ENCODE results near the gene HDLBP. TPM values are rescaled to one million over a fixed set of nuclear protein-coding genes. Genes with fewer than 3 reads are reported as not detected.

The HDLBP gene
- total RNA-seq, 4 donors from 2014 or later = 303 to 490 (median 435) TPM

- TF ChIP-seq, protein P1, sequence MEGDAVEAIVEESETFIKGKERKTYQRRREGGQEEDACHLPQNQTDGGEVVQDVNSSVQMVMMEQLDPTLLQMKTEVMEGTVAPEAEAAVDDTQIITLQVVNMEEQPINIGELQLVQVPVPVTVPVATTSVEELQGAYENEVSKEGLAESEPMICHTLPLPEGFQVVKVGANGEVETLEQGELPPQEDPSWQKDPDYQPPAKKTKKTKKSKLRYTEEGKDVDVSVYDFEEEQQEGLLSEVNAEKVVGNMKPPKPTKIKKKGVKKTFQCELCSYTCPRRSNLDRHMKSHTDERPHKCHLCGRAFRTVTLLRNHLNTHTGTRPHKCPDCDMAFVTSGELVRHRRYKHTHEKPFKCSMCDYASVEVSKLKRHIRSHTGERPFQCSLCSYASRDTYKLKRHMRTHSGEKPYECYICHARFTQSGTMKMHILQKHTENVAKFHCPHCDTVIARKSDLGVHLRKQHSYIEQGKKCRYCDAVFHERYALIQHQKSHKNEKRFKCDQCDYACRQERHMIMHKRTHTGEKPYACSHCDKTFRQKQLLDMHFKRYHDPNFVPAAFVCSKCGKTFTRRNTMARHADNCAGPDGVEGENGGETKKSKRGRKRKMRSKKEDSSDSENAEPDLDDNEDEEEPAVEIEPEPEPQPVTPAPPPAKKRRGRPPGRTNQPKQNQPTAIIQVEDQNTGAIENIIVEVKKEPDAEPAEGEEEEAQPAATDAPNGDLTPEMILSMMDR (IDR thresholded peaks at IDR 0.05) = no peak
- no peak for TF ChIP-seq POLR2A (IDR thresholded peaks at IDR 0.05)
- intact Hi-C loops (cut with DNase I) = no loop called here
- Histone ChIP-seq H3K27ac (no peak overlapping the region), H3K4me1 (peaks cover 9 to 12% of the 10 kb centered on the region in 2 donors), H3K27me3 (no peaks in the 10 kb centered on the region), H3K4me3 (replicated peaks in 1 of 3) (no peak overlapping the region), H3K36me3 (no peaks in the 10 kb centered on the region), H3K9me3 (no peaks in the 10 kb centered on the region)
- DNase-seq = peak in 1 of 2 donors; percentile 9
- WGBS, 2 donors = 81 to 86% methylated on average over 13 of the region's 13 CpGs
Measured at GRCh38 chr2:241310917-241311566, 4.4 kb downstream of the HDLBP start.

DNA sequence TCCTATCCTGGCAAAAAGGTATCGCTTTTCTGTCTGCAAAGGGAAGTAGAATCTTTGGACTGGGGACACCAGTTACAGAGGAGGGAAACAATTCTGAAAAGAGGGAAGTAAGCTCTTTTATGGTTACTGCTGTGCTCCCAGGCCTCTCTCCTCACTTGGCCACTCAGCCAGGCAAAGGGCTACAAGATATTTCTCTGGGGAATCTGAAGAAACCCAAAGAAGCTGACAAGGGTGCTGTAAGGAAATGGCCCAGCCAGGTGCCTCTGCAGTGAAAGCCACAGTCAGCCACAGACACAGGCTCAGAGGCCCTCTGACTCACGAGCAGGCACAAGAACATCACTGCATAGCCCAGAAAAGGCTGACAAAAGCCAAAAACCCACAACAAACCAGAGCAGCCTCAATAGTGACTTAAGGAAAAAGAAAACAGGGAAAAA, 5.8 kb downstream of the HDLBP start:
- H3K9me3 ChIP-seq = no peaks in the 10 kb centered on the region
- no peak overlapping the region for H3K27ac ChIP-seq
- DNase-seq = no peak
- intact Hi-C loops (cut with DNase I) = no loop called here
- no peaks in the 10 kb centered on the region for H3K27me3 ChIP-seq
- TF ChIP-seq POLR2A (IDR thresholded peaks at IDR 0.05) = no peak
- TF ChIP-seq, protein P1 (IDR thresholded peaks at IDR 0.05) = no peak
- no peak overlapping the region for H3K4me3 ChIP-seq (replicated peaks in 1 of 3)
- 79 to 85% methylated on average over 2 of the region's 2 CpGs for WGBS, 2 donors
- no peaks in the 10 kb centered on the region for H3K36me3 ChIP-seq
- H3K4me1 ChIP-seq = peaks cover 9 to 12% of the 10 kb centered on the region in 2 donors

DNA sequence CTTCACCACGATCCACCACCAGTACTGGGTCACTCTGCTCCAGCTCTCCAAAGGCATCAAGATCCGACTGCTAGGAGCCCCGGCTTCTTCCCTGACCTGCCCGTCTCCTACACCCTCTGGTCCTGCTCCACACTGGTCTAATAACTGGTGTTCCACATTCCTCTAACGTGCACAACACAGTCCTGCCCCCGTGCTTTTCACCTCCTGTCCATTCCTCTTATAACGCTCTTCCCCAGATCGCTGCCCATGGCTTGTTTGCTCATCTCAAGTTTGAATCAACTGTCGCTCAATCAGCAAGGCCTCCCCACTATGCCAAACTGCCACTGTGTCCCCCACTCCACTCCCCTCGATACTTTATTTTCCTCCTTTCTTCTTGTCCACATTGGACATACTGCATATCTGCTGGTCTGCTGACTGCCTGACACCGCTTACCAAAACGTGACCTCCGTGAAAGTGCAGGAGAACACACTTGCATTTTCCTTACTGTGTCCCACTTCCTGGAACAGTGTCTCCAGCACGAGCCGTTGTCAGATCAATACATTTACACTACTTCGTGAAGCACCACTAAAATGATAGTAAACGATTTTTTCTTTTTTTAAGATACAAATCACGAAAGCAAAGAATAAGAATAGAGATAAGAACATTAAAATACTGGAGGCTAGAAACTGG, 6.5 kb downstream of the HDLBP start:
- DNase-seq = no peak
- H3K9me3 ChIP-seq = no peaks in the 10 kb centered on the region
- H3K27me3 ChIP-seq = no peaks in the 10 kb centered on the region
- peaks cover 4 to 8% of the 10 kb centered on the region in 2 donors for H3K4me1 ChIP-seq
- no peak overlapping the region for H3K4me3 ChIP-seq (replicated peaks in 1 of 3)
- no peaks in the 10 kb centered on the region for H3K36me3 ChIP-seq
- intact Hi-C loops (cut with DNase I) = no loop called here
- 89 to 90% methylated on average over 18 of the region's 18 CpGs for WGBS, 2 donors
- no peak overlapping the region for H3K27ac ChIP-seq
- TF ChIP-seq, protein P1 (IDR thresholded peaks at IDR 0.05) = no peak
- TF ChIP-seq POLR2A (IDR thresholded peaks at IDR 0.05) = no peak

- intact Hi-C loops (cut with DNase I) = no loop called here
Measured at GRCh38 chr2:241308267-241308666, 7.2 kb downstream of the HDLBP start.

More at GRCh38 chr2:241308267-241308666, 7.2 kb downstream of the HDLBP start:
- Histone ChIP-seq H3K36me3 (no peaks in the 10 kb centered on the region), H3K4me1 (peaks cover 4 to 11% of the 10 kb centered on the region in 2 donors), H3K27ac (no peak overlapping the region), H3K4me3 (replicated peaks in 1 of 3) (no peak overlapping the region), H3K9me3 (no peaks in the 10 kb centered on the region), H3K27me3 (no peaks in the 10 kb centered on the region)
- DNase-seq = no peak
- WGBS, 2 donors = 89 to 94% methylated on average over 5 of the region's 5 CpGs
- TF ChIP-seq, protein P1 (IDR thresholded peaks at IDR 0.05) = no peak
- TF ChIP-seq POLR2A (IDR thresholded peaks at IDR 0.05) = no peak
